GM19452 (cell line): ENCODE measurements around the gene ZDHHC9.

Experiments
- ATAC-seq: cut with Tn5 transposase; IDR thresholded peaks from one replicate; pipeline ENCODE4 v1.9.1; 2021; ENCODE audit not compliant: unreplicated experiment

Gene ZDHHC9

DNA sequence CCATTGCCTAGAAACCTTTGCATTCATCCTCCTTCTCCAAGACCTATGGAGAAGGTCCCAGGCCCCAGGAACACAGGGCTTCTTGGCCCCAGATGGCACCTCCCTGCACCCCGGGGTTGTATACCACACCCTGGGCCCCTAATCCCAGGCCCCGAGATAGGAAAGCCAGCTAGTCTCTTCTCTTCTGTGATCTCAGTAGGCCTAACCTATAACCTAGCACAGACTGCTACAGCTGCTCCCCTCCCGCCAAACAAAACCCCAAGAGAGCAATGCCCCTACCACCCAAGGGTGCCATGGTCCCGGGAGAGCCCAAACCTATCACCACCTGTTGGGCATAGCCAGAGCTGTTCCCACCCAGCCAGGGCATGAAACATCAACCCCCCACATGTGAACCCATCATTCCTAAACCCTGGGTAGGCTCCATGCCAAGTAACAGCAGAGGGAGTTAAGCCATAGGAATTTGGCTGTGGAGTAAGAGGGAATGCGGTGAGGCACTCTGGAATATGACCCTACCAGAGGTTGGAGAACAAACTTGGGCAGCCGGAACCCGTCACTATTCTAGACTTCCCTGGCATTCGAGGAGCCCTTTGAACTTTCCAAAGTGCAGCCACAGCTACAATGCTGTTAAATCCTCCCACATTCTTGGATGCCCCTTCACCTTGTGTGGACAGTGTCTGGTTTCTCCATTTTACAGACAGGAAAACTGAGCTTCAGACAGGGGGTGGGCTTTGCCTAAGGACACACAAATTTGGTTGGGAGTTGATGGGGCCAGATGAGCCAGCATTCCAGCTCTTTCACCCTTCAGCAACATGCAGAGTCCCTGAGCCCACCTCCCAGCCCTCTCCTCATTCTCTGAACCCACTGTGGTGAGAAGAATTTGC is 74.9 kb downstream of the ZDHHC9 start:
- no peak for ATAC-seq

DNA sequence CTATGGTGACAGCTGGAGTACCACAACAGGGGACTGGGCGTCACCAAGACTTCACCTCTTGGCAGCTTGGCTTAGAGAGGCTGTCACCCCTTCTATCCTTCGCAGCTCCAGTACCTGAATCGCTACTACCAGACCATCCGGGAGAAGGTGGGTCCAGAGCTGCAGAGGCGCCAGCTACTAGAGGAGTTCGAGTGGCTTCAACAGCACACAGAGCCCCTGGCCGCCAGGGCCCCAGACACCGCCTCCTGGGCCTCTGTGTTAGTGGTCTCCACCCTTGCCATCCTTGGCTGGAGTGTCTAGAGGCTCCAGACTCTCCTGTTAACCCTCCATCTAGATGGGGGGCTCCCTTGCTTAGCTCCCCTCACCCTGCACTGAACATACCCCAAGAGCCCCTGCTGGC is 75.5 kb downstream of the ZDHHC9 start:
- no peak for ATAC-seq

GRCh38 chrX:129763666-129764065 is 80.0 kb downstream of the ZDHHC9 start:
- no peak for ATAC-seq

DNA sequence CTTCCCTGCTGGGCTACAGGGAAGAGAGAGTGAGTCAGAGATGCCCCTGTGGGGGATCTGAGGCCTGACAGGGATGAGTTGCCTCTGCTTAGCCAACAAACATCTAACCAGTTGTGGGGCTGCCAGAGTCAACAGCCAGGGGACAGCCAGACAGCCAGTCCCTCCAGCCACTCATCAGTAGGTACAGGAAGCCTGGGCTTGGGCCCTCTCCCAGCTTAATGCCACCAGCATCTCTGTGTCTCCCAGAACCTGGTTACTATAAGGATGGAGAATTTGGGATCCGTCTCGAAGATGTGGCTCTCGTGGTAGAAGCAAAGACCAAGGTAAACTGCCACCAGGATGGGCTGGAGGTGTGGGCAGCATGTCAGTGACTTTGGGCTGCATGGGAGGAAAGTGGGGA is 81.2 kb downstream of the ZDHHC9 start:
- no peak for ATAC-seq

- ATAC-seq, result no peak
Measured at GRCh38 chrX:129761596-129761995, 82.1 kb downstream of the ZDHHC9 start.

DNA sequence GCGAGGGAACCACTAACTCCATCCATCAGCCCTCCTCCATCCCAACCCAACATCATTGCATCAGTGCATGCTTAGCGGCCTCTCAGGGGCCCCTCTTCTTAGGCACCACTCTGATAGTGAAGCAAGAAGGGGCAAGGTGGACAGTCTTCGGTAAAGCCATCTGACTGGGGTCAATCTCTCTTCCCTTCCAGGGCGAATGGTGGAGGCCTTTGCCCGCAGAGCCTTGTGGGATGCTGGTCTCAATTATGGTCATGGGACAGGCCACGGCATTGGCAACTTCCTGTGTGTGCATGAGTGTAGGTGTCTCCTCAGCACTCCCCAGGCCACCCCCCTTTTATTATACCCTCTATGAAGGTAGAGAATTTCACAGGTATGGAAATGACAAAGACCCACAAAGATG is 82.7 kb downstream of the ZDHHC9 start:
- ATAC-seq, result no peak

DNA sequence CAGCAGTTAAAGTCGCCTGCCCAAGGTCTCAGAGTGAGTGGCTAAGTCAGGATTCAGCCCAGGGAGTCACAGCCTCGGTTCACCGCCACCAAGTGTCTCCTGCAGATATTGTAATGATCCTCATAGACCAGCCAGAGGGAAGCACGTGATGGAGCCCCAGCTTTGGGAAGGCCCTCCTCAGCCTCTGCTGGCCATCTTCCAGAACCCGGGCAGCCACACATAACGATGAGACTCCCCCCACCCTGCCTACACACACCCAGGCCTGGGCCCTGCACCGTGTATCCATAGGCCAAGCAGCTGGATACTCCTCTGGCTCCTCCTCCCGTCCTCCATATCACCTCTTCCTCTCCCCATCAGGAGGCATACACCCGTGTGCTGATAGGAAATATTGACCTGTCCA is 83.5 kb downstream of the ZDHHC9 start:
- no peak for ATAC-seq

DNA sequence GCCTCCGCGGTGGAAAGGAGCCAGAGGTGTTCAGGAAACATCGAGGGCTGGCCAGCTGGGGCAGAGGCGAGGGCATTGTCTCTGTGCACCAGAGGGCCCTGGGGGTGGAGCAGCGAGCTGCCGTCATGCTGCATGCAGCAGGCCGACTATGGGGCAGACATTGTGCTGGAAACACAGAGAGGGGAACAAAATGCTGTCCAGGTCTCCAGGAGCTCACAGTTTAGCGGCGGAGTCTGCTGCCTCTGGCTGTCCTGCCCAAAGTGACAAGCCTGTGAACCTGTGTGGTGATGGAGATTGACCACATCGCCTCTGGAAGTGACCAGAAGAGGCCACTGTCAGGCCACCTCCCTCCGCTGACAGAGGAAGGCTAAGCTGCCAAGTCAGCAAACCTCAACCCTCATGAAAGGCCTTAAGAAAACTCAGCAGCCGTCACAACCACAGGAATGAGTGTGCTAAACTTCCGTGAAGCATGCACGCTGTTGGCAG is 84.1 kb downstream of the ZDHHC9 start:
- ATAC-seq, result no peak

DNA sequence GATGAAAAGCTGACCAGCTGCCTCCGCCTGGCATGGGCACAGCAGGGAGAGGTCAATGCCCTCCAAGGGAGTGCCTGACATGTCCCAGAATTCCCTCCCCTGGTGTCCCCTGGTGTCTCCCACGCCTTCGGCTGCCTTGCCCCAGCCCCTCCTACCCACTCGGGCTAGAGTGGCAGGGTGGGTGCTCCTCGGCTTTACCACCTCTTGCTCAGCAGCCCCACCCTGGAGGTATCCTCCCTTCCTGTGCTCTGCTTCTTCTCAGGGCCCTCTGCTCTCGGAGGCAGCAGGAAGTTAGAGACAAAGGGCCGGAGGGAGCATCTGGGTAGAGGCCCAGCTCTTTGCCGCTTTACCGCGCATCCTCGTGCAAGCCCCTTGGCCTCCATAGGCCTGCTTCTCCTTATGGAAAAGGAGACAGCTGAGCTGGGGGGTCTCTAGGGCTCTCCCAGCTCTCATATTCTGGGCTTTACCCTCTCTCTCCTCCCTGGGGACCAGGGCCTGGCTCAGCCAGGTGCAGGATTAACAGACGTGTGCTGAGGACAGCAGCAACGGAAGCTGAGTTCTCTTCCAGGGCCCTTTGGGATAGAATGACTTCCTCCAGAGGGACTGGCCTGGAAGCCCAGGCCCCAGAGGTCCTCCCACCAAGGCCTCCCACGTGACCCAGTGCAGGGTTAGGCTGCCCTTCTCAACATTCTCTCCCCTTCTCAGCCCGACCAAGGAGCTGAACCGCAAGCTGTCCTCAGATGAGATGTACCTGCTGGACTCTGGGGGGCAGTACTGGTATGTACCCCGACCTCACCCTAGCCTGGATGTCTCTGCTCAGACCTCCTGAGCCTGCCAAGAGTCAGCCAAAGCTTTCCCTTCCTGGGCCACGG is 87.7 kb downstream of the ZDHHC9 start:
- no peak for ATAC-seq

DNA sequence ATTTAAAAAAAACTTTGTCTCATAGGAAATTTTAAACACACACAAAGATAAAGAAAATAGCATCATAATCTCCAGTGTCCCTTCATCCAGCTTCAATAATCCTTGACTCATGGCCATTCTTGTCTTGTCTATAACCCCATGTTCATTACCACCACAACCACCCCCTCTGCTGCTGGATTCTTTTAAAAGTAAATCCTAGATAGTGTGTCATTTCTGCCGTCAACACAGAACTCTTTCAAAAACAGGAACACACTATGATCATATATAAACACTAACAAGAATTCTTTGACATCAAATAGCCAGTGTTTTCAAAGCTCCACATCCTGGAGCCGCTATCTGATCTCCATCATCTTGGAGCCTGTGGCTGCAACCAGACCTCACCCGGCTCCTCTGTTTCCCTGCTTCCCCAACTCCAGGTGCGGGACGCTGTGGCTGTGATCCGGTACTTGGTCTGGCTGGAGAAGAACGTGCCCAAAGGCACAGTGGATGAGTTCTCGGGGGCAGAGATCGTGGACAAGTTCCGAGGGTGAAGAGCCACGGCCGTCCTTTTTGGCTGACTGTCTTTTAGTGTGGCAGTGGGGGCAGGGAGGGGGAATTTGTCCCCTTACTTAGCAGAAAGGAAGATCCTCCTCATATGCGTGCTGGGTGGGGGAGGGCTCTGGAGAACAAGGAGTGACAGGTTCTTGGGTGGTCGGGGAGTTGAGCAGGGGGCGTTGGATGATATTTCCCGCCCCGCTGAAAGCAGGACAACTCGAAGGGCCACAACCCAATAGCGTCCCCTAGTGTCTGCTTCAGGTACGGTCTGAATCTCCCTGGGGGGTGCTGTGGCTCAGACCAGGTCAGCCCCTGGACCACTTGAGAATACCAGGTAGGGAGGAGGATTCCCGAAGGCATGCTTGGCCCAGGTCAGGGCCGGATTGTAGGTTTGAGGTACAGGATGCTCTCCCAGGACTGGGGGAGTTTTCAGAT is 89.3 kb downstream of the ZDHHC9 start:
- ATAC-seq, result no peak
